RWPE1 (cell line): ENCODE measurements around the gene FSIP1.

Experiments used
- CTCF ChIA-PET: fragments of 350-600 bp; sonication (Branson Sonifier 250); formaldehyde crosslinking; extraction: SDS; loops from one replicate; lab custom pipeline; 2021; lab: Yijun Ruan, JAX
- POLR2A ChIA-PET: fragments of 400-600 bp; formaldehyde crosslinking; extraction: SDS; loops from one replicate; lab custom pipeline; 2020; ENCODE audit warnings: antibody characterized with exemption; ENCODE audit not compliant: low non-redundant PET; lab: Yijun Ruan, JAX
- DNase-seq: peaks from one replicate; pipeline ENCODE4 v3.0.0; 2012; ENCODE audit warnings: low spot score
- H3K27ac ChIP-seq: fragments of 450-650 bp; 2 replicates; pipeline ENCODE4 v1.5.1; 2017
- TF ChIP-seq, protein P1 (sequence below): fragments of 450-650 bp; conservative IDR thresholded peaks from 2 replicates; pipeline ENCODE4 v1.5.1; 2017; ENCODE audit warnings: low read depth, mild to moderate bottlenecking

Gene FSIP1

DNA sequence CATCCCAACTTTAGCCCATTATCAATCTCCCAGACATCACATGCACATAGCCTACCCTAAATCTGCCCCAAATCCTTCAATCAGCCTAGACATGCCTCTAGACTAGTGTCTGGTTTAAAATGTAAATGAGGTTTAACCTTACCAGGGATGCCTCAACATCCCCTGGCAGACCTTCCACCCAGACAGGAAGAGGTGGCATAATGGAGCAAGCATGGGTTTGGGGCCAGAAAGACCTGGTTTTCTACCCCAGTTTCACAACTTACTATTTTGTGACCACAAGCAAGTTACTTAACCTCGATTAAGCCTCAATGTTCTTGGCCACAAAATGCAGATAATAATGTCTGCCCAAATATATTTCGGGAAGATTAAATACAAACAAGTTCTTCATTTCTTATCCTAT, 230.1 kb downstream of the FSIP1 start:
- CTCF ChIA-PET: no interaction called here
- DNase-seq: no peak
- POLR2A ChIA-PET: no interaction called here

DNA sequence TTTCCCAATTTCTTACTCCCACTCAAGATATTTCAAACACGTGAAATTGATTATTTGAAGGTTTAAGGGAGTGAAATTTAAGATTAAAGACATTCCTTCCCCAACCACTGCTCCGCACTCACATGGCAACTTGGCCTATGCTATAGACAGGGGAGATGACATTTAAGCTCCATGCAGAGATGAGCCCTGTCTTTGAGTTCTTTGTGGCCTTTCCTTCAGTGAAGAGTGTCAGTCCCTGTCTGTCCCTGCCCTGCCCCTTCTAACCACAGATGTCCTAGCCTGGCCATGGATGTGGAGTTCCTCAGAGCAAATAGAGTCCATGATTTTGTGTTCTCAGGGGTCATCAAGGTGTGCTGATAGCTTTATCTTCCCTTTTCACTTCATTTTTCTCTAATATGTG, 231.2 kb downstream of the FSIP1 start:
- DNase-seq: no peak
- TF ChIP-seq, protein P1, sequence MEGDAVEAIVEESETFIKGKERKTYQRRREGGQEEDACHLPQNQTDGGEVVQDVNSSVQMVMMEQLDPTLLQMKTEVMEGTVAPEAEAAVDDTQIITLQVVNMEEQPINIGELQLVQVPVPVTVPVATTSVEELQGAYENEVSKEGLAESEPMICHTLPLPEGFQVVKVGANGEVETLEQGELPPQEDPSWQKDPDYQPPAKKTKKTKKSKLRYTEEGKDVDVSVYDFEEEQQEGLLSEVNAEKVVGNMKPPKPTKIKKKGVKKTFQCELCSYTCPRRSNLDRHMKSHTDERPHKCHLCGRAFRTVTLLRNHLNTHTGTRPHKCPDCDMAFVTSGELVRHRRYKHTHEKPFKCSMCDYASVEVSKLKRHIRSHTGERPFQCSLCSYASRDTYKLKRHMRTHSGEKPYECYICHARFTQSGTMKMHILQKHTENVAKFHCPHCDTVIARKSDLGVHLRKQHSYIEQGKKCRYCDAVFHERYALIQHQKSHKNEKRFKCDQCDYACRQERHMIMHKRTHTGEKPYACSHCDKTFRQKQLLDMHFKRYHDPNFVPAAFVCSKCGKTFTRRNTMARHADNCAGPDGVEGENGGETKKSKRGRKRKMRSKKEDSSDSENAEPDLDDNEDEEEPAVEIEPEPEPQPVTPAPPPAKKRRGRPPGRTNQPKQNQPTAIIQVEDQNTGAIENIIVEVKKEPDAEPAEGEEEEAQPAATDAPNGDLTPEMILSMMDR: no peak
- CTCF ChIA-PET: no interaction called here
- POLR2A ChIA-PET: no interaction called here
- no peak overlapping the region for H3K27ac ChIP-seq

More for the DNA sequence above, 230.1 kb downstream of the FSIP1 start:
- no peak overlapping the region for H3K27ac ChIP-seq
- TF ChIP-seq, protein P1: no peak
